GM18505 (cell line): ENCODE measurements around the gene FAM53A.

Experiments
- ATAC-seq: cut with Tn5 transposase; IDR thresholded peaks from one replicate; pipeline ENCODE4 v1.9.1; 2021; ENCODE audit not compliant: unreplicated experiment
- POLR2A ChIP-seq: IDR thresholded peaks from 4 replicates; pipeline ENCODE4 v1.6.1; 2011; ENCODE audit warnings: borderline replicate concordance; ENCODE audit not compliant: insufficient read depth, insufficient read length; ENCODE audit errors: extremely low read depth

FAM53A gene

DNA sequence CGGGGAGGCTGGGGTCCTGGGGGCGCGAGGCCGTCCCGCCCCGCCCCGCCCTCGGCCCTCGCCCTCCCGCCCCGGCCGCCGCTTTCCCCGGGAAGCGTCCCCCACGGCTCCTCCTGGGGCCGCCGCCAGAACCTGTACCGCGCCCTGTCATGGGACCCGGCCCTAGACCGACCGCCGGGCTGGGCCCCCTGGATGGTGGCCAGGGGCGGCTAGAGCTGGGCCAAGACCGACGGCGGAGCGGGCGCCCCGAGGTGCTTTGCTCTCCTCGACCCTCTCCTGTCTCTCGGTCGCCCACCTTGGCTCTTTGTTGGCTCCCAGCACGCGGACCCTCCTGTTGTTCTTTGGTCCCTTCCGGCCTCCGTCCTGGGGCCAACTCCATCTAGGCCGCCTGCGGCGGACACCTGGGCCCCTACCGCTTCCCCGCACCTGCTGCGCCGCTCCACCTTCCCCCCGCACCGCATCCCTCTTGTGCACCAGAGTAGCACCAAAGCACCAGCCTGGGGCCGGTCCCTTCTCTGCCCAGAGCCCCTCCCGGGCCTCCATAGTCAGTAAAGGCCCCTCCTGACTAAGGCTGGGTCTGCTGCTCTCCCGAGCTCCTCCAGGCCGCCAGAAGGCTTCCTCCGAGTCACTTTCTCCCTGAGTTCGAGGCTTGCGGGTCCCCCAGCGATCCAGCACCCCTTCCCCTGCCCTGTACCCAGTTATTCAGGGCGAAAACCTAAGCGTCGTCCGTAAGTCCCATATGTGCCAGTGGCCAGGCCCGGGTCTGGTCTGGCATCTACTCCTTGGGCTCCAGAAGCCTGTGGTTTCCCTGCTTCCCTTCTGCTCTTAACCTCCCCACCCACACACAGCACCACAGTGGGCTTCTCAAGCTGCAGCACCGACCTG is 37.8 kb upstream of the FAM53A start:
- TF ChIP-seq POLR2A = no peak
- peak; percentile 1 for ATAC-seq

DNA sequence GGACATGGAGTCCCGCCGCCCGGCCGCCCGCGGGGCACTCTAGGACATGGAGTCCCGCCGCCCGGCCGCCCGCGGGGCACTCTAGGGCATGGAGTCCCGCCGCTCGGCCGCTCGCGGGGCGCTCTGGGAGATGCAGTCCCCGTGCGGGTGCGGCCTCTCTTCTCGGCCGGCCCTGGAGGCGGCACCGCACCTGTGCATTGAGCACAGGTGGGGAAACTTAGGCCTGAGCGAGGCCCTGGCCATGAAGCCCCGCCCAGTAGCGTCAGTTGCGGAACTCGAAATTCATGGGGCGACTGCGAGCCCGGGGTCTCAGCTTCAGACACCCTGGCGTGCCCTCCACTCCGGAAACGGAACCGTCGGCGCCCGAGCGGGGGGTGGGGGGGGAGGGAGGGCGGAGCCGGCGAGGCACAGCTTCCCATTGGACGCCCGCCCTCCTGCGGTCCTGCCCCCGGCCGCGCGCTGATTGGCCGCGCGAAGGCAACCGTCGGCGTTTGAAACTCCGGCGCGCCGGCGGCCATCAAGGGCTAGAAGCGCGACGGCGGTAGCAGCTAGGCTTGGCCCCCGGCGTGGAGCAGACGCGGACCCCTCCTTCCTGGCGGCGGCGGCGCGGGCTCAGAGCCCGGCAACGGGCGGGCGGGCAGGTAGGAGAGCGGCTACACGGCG is 37.0 kb upstream of the FAM53A start, which contains the start of the genes TACC3 and TMEM129:
TSS of gene TACC3 (plus strand) at position 519 of the 663 bp plus-strand sequence. CDS start 1,901 bp downstream, outside the sequence.
TSS of gene TMEM129 (minus strand) at position 321 of the 663 bp plus-strand sequence. CDS start 486 bp downstream, outside the sequence.
- TF ChIP-seq POLR2A = peak; percentile 60
- peak; percentile 68 for ATAC-seq

DNA sequence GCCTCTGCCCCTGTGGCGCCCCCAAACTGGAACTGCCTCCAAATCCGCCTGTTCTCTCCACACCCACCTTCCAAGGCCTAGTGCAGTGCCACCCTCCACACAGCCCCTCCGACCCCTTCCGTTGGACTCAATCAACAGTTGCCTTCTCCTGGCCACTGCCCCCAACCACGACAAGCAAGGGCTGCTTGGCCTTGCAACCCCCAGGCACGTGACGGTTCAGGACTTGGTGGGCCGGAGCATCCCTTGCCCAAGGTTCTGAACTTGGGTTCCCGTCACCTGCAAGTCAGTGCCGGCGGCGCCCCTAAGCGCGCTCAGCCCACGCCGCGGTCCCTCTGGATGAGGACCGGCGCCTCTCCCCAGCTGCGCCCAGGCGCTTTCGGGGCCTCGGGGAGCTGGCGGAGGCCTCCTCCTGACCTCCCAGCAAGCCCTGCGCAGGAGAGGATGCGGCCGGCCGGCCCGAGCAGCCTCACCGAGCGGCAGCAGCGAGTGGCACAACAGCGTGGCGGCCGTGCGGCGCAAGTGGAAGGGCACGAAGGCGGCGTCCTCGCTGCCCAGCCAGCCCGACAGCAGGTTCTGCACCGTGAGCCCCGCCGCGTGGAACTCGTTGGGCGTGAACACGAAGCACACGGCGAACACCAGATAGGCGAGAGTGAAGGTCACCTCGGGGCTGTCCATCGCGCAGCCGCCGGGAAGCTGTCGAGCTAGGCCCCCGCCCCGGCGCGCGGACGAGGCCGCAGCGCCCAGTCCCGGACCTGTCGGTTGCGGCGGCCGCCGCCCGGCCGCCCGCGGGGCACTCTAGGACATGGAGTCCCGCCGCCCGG is 36.3 kb upstream of the FAM53A start:
- ATAC-seq = peak; percentile 15
- peak; percentile 8 for TF ChIP-seq POLR2A

DNA sequence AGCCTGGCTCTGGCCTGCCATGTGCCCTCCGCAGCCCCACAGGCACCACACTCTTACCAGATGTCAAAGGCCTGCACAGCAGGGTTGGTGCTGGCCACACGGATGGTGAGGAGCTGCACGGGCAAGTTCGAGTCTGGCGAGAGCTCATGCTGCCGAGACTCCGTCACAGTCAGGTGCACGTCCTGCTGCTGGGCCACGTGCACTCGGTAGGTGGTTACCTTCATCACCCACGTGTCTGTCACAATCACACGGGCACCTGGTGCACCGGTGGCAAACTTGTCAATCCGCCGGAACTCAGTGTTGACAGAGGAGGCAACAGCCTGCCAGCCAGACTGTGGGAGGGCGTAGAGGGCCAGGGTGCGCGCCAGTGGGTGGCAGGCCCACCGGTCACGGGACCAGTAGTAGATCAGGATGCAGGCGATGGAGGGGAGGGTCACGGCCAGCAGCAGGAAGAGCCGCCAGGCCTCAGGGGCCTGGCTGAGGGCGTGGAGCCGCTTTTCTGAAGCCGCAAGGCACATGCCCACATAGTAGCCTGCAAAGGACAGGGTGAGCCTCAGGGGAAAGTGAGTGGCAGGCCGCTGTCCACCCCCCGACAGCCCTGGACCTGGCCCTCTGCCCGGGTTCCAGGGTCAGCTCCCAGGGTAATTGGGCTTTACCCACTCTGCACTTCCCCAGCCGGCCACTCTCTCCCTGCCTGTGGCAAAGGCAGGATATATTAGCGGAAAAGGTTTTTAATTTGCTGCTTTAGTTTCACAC is 34.2 kb upstream of the FAM53A start:
- peak; percentile 21 for TF ChIP-seq POLR2A
- ATAC-seq = no peak

DNA sequence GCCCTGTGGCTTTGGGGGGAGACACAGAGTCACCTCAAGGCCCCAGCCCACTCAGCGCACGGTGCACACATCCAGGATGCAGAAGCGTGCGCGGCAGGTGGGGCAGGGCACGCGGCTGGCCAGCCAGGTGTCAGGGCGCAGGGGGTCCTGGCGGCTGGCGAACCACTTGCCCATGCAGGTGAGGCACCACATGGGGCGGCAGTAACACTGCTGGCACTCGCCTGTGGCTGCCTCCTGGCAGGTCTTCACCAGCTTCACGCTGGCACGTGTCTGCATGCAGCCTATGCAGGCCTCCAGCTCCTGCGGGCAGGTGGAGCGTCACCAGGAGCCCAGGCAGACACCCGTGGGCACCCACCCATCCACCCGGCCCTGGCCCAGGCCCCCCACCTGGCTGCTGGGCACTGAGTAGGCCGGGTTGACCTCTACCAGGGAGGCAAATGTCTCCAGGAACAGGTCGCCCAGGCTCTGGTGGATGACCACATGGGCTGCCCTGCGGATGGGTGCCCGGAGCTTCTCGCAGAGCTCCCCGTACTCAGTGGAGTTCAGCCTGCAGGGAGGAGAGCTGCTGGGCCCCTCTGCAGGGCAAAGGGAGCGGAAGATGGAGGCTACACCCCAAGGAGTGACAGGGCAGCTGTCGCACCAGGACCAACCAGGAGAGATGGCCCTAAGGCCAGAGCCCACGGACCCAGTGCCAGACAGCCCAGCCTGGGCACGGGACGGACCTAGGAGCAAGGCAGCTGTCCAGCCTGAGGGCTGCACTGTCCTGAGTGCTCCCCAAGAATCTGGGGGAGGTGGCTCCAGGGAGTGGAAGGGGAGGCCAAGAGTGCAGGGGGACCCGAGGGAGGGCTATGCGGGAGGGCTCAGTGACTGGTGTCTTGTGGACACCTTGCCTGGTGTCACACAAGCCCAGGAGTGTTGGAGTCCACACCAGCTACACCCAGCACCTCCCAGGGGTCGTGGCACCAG is 33.3 kb upstream of the FAM53A start:
- no peak for TF ChIP-seq POLR2A
- no peak for ATAC-seq

DNA sequence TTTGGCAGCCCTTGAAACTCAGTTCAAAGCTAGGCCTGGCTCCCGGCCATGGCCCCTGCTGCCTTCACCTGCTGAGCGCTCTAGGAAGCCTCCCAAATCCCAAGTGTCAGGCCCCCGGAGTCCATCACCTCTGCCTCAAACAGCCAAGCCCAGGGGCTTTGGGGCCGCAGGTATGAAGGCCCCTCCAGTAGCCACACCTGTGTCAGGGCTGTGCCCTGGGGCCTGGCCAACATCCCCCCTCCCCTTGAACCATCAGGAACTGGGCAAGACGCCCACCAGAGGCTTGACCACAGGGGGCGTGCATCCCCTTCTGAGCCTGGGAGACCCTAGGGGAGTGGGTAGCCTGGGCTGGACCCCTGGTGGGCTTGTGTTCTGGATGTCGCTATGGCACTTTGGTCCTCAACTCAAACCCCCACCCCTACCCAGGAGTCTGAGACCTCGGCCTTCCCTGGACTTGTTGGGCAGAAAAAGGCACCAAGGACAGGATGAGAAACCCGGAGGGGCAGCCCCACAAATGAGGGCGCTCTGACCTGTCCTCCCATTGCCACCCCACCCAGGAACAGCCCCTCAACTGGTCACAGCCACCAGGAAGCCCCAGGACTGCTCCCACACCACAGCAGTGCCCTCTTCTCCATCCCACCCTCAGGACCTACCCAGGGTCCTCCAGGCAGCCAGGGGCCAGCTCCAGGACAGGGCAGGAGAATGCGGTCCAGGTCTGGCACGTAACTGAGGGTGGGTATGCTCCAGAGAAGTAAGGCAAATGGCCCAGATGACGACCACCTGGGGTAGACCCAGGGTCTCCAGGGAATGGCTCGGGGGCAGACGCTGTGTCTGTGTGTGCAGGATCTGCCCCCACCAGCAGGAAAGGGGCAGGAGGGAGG is 32.2 kb upstream of the FAM53A start:
- no peak for TF ChIP-seq POLR2A
- ATAC-seq = no peak

DNA sequence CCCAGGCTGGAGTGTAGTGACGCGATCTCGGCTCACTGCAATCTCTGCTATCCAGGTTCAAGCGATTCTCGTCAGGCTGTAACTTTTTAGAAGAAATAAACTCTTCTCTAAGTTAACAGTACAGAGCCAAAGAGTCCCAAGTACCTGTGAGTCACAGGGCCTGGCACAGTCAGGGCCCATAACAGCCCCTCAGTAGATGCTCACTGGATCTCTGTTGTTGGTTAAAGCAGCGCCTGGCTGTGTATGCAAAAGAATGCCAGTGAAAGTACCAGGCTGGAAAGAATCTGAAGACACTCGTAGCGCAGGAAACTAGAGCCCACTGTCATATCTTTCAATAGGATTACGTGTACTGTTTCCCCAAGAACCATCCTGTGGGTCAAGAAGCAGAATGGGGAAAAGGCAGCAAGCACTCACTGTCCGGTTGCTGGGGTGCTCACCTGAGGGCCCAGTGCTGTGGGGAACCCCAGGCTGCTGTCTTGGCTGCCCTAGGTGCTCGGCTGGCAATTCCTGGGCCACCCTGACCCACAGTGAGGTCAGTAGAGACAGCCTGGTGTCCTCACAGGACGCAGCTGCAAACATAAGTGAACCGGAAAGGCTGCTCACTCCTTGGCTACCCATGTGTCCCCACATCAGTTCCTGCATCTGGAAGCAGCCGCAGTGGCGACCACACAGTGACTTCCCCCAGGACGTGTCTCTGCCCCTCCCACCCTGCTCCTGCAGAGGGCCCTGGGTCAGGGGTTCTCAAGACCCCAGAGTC is 31.1 kb upstream of the FAM53A start:
- TF ChIP-seq POLR2A = peak; percentile 49

DNA sequence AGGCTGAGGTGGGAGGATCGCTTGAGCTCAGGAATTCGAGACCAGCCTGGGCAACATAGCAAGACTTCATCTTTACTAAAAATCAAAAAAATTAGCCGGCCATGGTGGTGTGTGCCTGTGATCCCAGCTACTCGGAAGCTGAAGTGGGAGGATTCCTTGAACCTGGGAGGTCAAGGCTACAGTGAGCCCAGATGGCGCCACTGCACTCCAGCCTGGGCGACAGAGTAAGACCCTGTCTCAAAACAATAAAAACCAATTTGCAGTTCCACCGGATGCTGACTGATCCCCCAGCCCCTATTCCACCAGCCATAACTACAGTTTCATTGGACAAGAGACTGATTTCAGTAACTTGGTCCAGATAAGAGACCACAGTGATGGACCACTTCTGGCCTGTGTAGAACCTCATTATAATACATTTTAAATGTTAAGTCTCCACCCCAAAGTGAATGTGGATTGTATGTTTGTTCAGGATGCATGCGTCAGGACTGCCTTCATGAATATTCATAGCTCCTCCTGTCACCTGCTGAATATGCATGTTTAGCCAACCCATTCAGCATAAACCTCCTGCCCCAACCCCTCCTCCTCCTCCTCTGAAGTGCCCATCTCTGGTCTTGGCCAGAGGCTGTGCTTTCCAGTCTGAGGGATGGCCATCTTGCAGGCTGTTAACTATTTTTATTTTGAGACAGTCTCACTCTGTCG is 30.3 kb upstream of the FAM53A start:
- no peak for TF ChIP-seq POLR2A
- no peak for ATAC-seq

More for the DNA sequence above, 31.1 kb upstream of the FAM53A start:
- no peak for ATAC-seq

DNA sequence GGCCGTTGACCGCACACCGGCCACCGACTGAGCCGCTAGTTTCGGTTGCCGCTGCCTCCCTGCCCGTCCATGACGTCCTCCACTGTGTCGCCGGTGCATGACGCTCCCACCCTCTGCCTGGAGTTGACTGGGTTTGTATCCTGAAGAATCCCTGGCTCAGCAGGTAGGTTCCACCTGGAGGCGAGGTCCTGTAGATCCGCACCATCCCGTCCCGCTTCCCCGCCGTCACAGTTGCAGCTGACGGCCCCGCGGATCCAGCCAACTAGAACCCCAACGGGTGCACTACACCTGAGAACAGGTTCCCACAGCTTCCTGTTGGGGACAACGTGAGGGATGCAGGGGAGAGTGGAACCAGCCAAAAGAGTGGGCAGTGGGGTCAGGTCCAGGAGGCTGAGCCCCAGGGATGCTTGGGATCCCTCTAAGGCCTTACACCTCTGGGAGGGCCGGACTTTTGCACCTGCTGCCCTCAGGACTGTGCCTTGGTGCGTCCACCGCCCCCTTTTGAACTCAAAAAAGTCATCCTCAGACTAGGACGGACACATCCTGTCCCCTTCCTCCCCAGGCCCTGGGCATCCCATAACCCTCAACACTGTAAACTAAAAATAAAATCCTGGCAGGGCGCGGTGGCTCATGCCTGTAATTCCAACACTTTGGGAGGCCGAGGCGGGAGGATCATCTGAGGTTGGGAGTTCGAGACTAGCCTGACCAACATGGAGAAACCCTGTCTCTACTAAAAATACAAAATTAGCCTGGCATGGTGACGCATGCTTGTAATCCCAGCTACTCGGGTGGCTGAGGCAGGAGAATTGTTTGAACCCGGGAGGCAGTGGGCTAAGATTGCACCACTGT is 29.1 kb upstream of the FAM53A start:
- no peak for ATAC-seq
- no peak for TF ChIP-seq POLR2A
